Aorta (tissue), 5 donors: ENCODE measurements around the gene ACSL3. TPM values are rescaled to one million over a fixed set of nuclear protein-coding genes. Genes with fewer than 3 reads are reported as not detected.
A peak's percentile ranks its signal among the peaks of the same experiment; 100 is the strongest.

Experiments used
- ATAC-seq: fragments of 200-7000 bp; cut with Tn5 transposase; one replicate; pipeline ENCODE4 v1.9.1; 2022; ENCODE audit warnings: moderate library complexity; ENCODE audit not compliant: low FRiP score
- DNase-seq, 2 donors: peaks; one replicate each; pipeline ENCODE4 v3.0.0-alpha.2; 2020
- H3K27ac ChIP-seq, 2 donors: one replicate each; pipeline ENCODE4 v1.5.1; 2013; ENCODE audit warnings: low read length in 2 of 2, mild to moderate bottlenecking in 2 of 2, moderate library complexity in 2 of 2, control low read depth in 1 of 2, inconsistent platforms in 1 of 2, low read depth in 1 of 2
- H3K27me3 ChIP-seq, 2 donors: one replicate each; pipeline ENCODE4 v1.6.1; 2013; ENCODE audit warnings: control low read depth in 1 of 2, low read length in 1 of 2, mild to moderate bottlenecking in 1 of 2, moderate library complexity in 1 of 2; ENCODE audit not compliant: insufficient read depth in 2 of 2, control insufficient read depth in 1 of 2
- H3K36me3 ChIP-seq, 2 donors: one replicate each; pipeline ENCODE4 v1.6.1; 2013; ENCODE audit warnings: control low read depth in 1 of 2, low read length in 1 of 2, mild to moderate bottlenecking in 1 of 2; ENCODE audit not compliant: insufficient read depth in 2 of 2, control insufficient read depth in 1 of 2
- H3K4me1 ChIP-seq, 2 donors: one replicate each; pipeline ENCODE4 v1.6.1; 2013; ENCODE audit warnings: low read length in 2 of 2, control low read depth in 1 of 2, mild to moderate bottlenecking in 1 of 2, moderate library complexity in 1 of 2; ENCODE audit not compliant: insufficient read depth in 2 of 2, control insufficient read depth in 1 of 2
- H3K4me3 ChIP-seq, 2 donors: one replicate each; pipeline ENCODE4 v1.5.1; 2013; ENCODE audit warnings: low read length in 2 of 2, control low read depth in 1 of 2, mild to moderate bottlenecking in 1 of 2
- H3K9me3 ChIP-seq: one replicate; pipeline ENCODE4 v1.6.1; 2013; ENCODE audit warnings: mild to moderate bottlenecking, low read length; ENCODE audit not compliant: control insufficient read depth
- WGBS, 2 donors: extraction: QIAGEN DNeasy Blood & Tissue Kit; methylation state at CpG; one replicate each; pipeline ENCODE4 v1.1.7; 2013; 5-methylcytosine and 5-hydroxymethylcytosine counted together
- intact Hi-C, 2 donors: fragments of 100-400 bp; cut with DNase I; formaldehyde crosslinking; loops; one replicate each; pipeline versions ENCODE4 v1.14.2 to v1.15.0; 2022
- polyA plus RNA-seq, 2 donors: library from polyadenylated mRNA; stranded (reverse); fragments of 200-250 nt; gene quantifications; one replicate each; pipeline ENCODE4 v1.2.3, GENCODE V29; 2013
- total RNA-seq, 2 donors: library from RNA; stranded (reverse); fragmentation: NEBNext Ultra II Directional; extraction: Animal tissue kit (Norgen Biotek cat#: 25700); gene quantifications; one replicate each; pipeline ENCODE4 v1.2.1, GENCODE V29; 2021
- donor health status: healthy with polysubstance abuse.
- donor health status: Bipolar disorder and iron deficiency.
- donor health status: DM: no; HTN: no; CAD: no.
- donor health status: DM: no; HTN: no; CAD: no.
- donor health status: DM: yes; HTN: yes; CAD: no.

ACSL3 gene
- total and polyA plus RNA-seq, 4 donors, result 14.0 to 69.0 (median 52.9) TPM

DNA sequence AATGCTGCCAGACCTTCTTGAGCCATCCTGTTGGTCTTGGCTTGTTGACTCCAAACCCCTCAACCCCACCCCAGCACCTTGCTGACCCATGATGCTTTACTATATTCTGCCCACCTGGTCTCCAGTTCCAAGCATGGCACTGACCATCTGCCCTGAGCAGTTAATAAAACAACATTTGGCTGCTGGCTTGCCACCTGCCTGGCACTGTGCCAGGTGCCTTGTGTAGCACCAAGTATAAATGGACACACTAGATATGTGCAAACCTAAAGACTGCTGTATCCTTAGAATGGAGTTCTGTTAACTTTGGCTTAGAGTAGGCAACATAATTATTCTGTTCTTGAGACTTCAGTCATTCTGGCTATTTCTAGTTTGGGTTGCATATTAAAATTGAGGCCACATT is 91.4 kb downstream of the ACSL3 start:
- ATAC-seq (no peak), DNase-seq (no peak)
- Histone ChIP-seq H3K27me3 (no peaks in the 10 kb centered on the region), H3K4me3 (no peak overlapping the region), H3K4me1 (no peaks in the 10 kb centered on the region), H3K27ac (no peak overlapping the region), H3K9me3 (no peaks in the 10 kb centered on the region), H3K36me3 (no peaks in the 10 kb centered on the region)
- intact Hi-C loops, result no loop called here

DNA sequence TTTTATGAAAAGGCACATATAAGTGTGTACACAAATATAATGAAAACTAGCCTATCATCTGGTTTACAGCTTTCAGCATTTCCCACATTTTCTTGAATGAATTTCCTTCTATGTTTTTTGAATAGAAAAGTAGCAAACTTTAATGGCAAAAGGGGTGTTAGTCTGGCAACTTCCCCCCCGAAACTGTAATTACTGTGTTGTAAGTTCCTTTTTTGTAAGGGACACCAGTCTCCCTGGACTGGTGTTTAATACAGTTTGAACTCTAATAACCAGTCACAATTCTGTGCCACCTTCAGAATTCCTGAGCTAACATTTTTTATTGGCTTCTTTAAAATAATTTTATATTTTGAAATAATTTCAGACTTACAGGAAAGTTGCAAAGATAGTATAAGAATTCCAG is 94.2 kb downstream of the ACSL3 start:
- Histone ChIP-seq H3K27me3 (no peaks in the 10 kb centered on the region), H3K9me3 (no peaks in the 10 kb centered on the region), H3K4me1 (no peaks in the 10 kb centered on the region), H3K4me3 (no peak overlapping the region), H3K36me3 (no peaks in the 10 kb centered on the region), H3K27ac (no peak overlapping the region)
- no peak for ATAC-seq
- WGBS, 2 donors, result 86 to 90% methylated on average over 1 of the region's 1 CpG
- DNase-seq, result no peak
- intact Hi-C loops, result no loop called here

DNA sequence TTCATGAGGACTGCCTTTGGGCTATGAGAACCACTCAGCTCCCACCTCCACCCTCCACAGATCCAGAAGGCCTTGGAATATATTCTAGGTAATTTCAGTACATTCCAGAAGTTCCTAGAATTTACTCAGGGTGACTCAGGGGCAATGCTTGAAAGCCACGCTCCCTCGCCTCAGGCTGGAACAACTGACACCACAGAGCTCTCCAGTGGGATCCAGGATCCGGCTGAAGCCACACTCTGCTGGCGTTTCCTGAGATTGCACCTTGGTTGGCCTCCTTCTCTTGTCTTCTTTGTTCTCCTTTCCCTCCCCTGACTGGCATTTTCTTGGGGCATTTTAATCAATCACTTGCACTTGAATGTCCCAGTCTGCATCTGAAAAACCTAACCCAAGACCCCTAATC is 98.5 kb downstream of the ACSL3 start:
- no peak overlapping the region for H3K27ac ChIP-seq
- no peaks in the 10 kb centered on the region for H3K9me3 ChIP-seq
- H3K4me1 ChIP-seq, result no peaks in the 10 kb centered on the region
- no peaks in the 10 kb centered on the region for H3K27me3 ChIP-seq
- WGBS, 2 donors, result 35 to 39% methylated on average over 4 of the region's 4 CpGs
- peak in 1 of 2 donors; percentile 75 for DNase-seq
- H3K36me3 ChIP-seq, result no peaks in the 10 kb centered on the region
- no peak overlapping the region for H3K4me3 ChIP-seq
- intact Hi-C loops, result no loop called here
- no peak for ATAC-seq

DNA sequence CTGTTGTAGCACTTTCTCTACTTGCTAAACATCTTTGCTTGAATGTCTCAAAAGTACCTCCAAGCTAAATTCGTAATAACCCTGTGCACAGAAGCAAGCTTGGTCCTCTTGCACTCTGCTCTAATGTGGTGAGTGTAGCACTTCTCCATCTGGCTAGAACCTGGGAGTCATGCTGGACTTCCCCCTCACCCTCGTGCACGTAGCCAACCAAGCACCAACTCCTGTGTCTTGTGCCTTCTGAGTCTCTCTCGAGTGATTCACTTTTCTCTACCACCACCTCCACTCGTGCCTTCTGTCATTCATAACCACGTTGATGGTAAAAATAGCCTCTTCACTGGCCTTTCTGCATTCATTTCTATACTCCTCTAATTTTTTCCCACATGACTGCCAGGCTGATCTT is 99.3 kb downstream of the ACSL3 start:
- Histone ChIP-seq H3K36me3 (no peaks in the 10 kb centered on the region), H3K27me3 (no peaks in the 10 kb centered on the region), H3K4me1 (no peaks in the 10 kb centered on the region), H3K4me3 (no peak overlapping the region), H3K9me3 (no peaks in the 10 kb centered on the region), H3K27ac (no peak overlapping the region)
- 51 to 57% methylated on average over 6 of the region's 6 CpGs for WGBS, 2 donors
- ATAC-seq (peak; percentile 11), DNase-seq (no peak)
- intact Hi-C loops, result no loop called here

DNA sequence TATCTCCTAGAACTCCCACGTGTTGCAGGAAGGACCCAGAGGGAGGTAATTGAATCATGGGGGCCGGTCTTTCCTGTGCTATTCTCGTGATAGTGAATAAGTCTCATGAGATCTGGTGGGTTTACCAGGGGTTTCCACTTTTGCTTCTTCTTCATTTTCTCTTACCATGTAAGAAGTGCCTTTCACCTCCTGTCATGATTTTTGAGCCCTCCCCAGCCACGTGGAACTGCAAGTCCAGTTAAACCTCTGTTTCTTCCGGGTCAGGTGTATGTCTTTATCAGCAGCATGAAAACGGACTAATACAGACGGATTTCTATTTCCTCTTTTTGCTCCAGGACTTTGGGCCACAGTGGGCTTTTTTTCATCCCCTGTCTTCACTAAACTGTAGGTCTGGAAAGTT is 102.8 kb downstream of the ACSL3 start:
- no peak overlapping the region for H3K4me3 ChIP-seq
- no peak overlapping the region for H3K27ac ChIP-seq
- intact Hi-C loops, result no loop called here
- no peaks in the 10 kb centered on the region for H3K4me1 ChIP-seq
- no peak for DNase-seq
- no peaks in the 10 kb centered on the region for H3K36me3 ChIP-seq
- 86 to 92% methylated on average over 7 of the region's 7 CpGs for WGBS, 2 donors
- no peak for ATAC-seq
- H3K9me3 ChIP-seq, result no peaks in the 10 kb centered on the region
- no peaks in the 10 kb centered on the region for H3K27me3 ChIP-seq

DNA sequence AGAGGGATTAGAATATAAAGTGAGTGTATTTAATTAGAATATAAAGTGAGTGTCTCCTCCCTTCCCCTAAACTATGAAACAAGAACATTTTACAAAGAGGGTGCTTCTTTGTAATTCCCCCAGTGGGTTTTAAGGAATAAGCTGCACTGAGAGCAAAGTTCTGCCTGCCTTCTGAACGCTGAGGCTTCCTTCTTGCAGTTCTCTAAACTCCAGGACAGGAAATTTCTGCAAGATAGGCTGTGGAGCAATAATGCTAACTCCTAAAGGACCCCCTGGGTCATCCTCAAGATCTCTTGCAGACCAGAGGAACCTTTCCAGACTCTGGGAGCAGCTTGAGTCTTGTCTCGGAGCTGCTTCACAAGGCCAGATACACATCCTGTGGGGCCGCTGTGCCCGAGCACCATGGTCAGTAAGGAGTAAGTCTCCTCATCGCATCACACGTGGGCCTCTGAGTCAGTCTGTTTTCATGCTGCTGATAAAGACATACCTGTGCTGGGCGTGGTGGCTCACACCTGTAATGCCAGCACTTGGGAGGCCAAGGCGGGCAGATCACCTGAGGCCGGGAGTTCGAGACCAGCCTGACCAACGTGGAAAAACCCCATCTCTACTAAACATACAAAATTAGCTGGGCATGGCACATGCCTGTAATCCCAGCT is 103.7 kb downstream of the ACSL3 start:
- WGBS, 2 donors, result 90 to 96% methylated on average over 11 of the region's 11 CpGs
- no peak for DNase-seq
- Histone ChIP-seq H3K36me3 (no peaks in the 10 kb centered on the region), H3K4me1 (no peaks in the 10 kb centered on the region), H3K4me3 (no peak overlapping the region), H3K27me3 (no peaks in the 10 kb centered on the region), H3K27ac (no peak overlapping the region), H3K9me3 (no peaks in the 10 kb centered on the region)
- intact Hi-C loops, result no loop called here
- ATAC-seq, result no peak

DNA sequence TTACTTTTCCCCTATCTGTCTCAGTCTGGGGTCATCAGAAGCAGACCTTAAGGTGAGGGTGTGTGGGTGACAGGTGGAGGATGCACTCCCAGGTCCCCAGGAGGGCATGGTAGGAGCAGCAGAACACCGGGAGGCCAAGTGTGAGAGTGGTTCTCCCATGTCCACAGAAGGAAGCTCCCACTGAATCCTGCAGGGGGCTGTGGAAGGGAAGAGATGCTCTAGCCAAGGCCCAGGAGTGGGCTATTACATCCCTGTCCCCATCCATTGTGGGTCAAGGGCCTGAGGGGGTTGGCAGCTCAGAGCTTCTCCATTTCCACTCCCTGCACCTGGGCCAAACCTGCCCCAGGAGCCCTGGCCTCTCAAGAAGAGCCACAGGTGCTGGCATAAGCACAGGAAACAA is 104.7 kb downstream of the ACSL3 start:
- H3K9me3 ChIP-seq, result no peaks in the 10 kb centered on the region
- H3K4me1 ChIP-seq, result no peaks in the 10 kb centered on the region
- 93 to 100% methylated on average over 1 of the region's 1 CpG for WGBS, 2 donors
- no peak overlapping the region for H3K27ac ChIP-seq
- no peak for ATAC-seq
- no peaks in the 10 kb centered on the region for H3K27me3 ChIP-seq
- H3K4me3 ChIP-seq, result no peak overlapping the region
- DNase-seq, result no peak
- intact Hi-C loops, result no loop called here
- H3K36me3 ChIP-seq, result no peaks in the 10 kb centered on the region

DNA sequence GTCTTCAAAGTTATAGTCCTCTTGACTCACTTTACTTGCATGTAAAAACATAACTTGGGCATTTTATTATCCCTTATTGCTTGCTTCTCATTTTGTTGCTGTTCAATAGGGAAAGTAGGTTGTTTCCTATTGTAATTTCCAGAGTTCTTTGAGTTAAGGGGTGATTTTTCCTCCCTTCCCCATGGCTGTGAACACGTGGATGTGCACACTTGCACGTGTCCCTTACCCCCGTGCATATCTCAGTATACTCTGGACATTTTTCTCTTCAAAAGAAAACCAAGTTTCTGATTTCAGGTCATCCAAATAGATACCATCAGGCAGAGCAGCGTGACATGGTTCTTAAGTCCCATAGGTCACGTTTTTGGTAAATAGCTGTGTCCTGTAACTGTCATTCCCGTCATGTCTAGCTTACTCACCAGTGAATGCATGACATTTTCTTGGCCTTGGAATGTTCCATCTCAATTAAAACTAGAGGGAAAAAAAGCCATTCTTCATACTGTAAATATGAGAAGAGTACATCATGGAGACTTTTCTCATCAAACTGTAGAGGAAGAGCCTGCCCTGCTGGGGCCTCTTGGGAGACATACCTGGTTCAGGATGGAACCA is 107.8 kb downstream of the ACSL3 start:
- Histone ChIP-seq H3K27me3 (no peaks in the 10 kb centered on the region), H3K27ac (no peak overlapping the region), H3K4me1 (no peaks in the 10 kb centered on the region), H3K9me3 (no peaks in the 10 kb centered on the region), H3K36me3 (no peaks in the 10 kb centered on the region), H3K4me3 (no peak overlapping the region)
- intact Hi-C loops, result no loop called here
- WGBS, 2 donors, result 89 to 92% methylated on average over 6 of the region's 6 CpGs
- ATAC-seq, result no peak
- no peak for DNase-seq

DNA sequence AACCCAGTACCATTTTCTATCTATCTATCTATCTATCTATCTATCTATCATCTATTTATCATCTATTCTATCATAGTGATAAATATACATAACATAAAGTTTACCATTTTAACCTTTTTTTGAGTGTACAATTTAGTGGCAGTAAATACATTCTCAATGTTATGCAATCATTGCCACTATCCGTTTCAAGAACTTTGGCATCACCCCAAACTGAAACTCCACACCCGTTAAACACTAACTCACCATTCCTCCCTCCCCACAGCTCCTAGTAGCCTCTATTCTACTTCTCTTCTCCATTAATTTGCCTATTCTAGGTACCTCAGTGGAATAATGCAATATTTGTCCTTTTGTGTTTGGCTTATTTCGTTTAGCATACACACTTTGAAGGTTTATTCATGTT is 108.7 kb downstream of the ACSL3 start:
- Histone ChIP-seq H3K27me3 (no peaks in the 10 kb centered on the region), H3K36me3 (no peaks in the 10 kb centered on the region), H3K27ac (no peak overlapping the region), H3K4me3 (no peak overlapping the region), H3K9me3 (no peaks in the 10 kb centered on the region), H3K4me1 (no peaks in the 10 kb centered on the region)
- no peak for ATAC-seq
- whole genome bisulfite sequencing, 2 donors, result 45 to 52% methylated on average over 3 of the region's 3 CpGs
- intact Hi-C loops, result no loop called here
- DNase-seq, result no peak
